ENCODE data around the gene GAK. TPM values are rescaled to one million over a fixed set of nuclear protein-coding genes. Genes with fewer than 3 reads are reported as not detected.
A peak's percentile ranks its signal among the peaks of the same experiment; 100 is the strongest.

GAK gene
- total and polyA plus RNA-seq, 8 donors, result 47.5 to 226 (median 64.8) TPM

- no peaks in the 10 kb centered on the region for H3K27me3 ChIP-seq
- H3K9me3 ChIP-seq, result no peaks in the 10 kb centered on the region
- H3K4me3 ChIP-seq, result no peak overlapping the region
- DNase-seq (peak in 1 of 6 donors; percentile 67), FAIRE-seq (no peak), ATAC-seq (peak in 2 of 4 donors; percentile 25)
- peaks cover 0 to 35% (median 25%) of the 10 kb centered on the region in 3 donors for H3K36me3 ChIP-seq
- H3K4me1 ChIP-seq, result no peaks in the 10 kb centered on the region
- H3K27ac ChIP-seq, result no peak overlapping the region
- 96 to 97% methylated on average over 40 to 43 of the region's 43 CpGs for WGBS, 2 donors
- no peak for TF ChIP-seq CTCF (IDR thresholded peaks at IDR 0.05)
- intact Hi-C loops (cut with DNase I), result no loop called here
Measured at GRCh38 chr4:872241-872981, 59.7 kb downstream of the GAK start.

- DNase-seq, result peak in 1 of 6 donors; percentile 39
- no peaks in the 10 kb centered on the region for H3K4me1 ChIP-seq
- H3K27me3 ChIP-seq, result no peaks in the 10 kb centered on the region
- intact Hi-C loops (cut with DNase I), result no loop called here
- WGBS, 2 donors, result 95 to 97% methylated on average over 9 of the region's 9 CpGs
- H3K27ac ChIP-seq, result no peak overlapping the region
- peaks cover 0 to 38% (median 20%) of the 10 kb centered on the region in 3 donors for H3K36me3 ChIP-seq
- H3K4me3 ChIP-seq, result no peak overlapping the region
- no peak for ATAC-seq
- no peak for TF ChIP-seq CTCF (IDR thresholded peaks at IDR 0.05)
- no peak for FAIRE-seq
- no peaks in the 10 kb centered on the region for H3K9me3 ChIP-seq
Measured at GRCh38 chr4:871484-871883, 60.6 kb downstream of the GAK start.

- H3K4me3 ChIP-seq, result no peak overlapping the region
- FAIRE-seq (no peak), ATAC-seq (no peak), DNase-seq (peak in 1 of 6 donors; percentile 73)
- H3K27ac ChIP-seq, result no peak overlapping the region
- no peaks in the 10 kb centered on the region for H3K27me3 ChIP-seq
- no peaks in the 10 kb centered on the region for H3K4me1 ChIP-seq
- H3K36me3 ChIP-seq, result peaks cover 0 to 38% (median 18%) of the 10 kb centered on the region in 3 donors
- TF ChIP-seq CTCF (IDR thresholded peaks at IDR 0.05), result no peak
- intact Hi-C loops (cut with DNase I), result no loop called here
- no peaks in the 10 kb centered on the region for H3K9me3 ChIP-seq
- 97% methylated on average over 20 of the region's 20 CpGs for WGBS, 2 donors
Measured at GRCh38 chr4:870951-871350, 61.2 kb downstream of the GAK start.

- FAIRE-seq, result no peak
Measured at GRCh38 chr4:869776-870175, 62.3 kb downstream of the GAK start.

More at GRCh38 chr4:869776-870175, 62.3 kb downstream of the GAK start:
- Histone ChIP-seq H3K27me3 (no peaks in the 10 kb centered on the region), H3K9me3 (no peaks in the 10 kb centered on the region), H3K27ac (no peak overlapping the region), H3K36me3 (peaks cover 0 to 43% (median 19%) of the 10 kb centered on the region in 3 donors), H3K4me1 (no peaks in the 10 kb centered on the region), H3K4me3 (no peak overlapping the region)
- no peak for TF ChIP-seq CTCF (IDR thresholded peaks at IDR 0.05)
- intact Hi-C loops (cut with DNase I), result no loop called here
- DNase-seq (peak in 1 of 6 donors; percentile 6), ATAC-seq (no peak)
- WGBS, 2 donors, result 96 to 97% methylated on average over 15 of the region's 15 CpGs

All from pancreas (tissue), 10 donors.